SH-SY5Y (cell line): ENCODE measurements around the gene HAGH.

Experiments
- GATA2 ChIP-seq: IDR thresholded peaks from 2 replicates; pipeline ENCODE4 v1.6.1; 2011; ENCODE audit warnings: mild to moderate bottlenecking, low read depth, low read length
- GATA3 ChIP-seq: IDR thresholded peaks from 2 replicates; pipeline ENCODE4 v1.6.1; 2011; ENCODE audit warnings: low read depth, mild to moderate bottlenecking, low read length, moderate library complexity

- TF ChIP-seq GATA3 (no peak), GATA2 (no peak)
Measured at GRCh38 chr16:1766701-1767100, 59.9 kb downstream of the HAGH start.
